IPS DF 6.9 (cell line): ENCODE measurements around the gene RAD51B.

ENCODE experiments used
- DNase-seq: peaks from one replicate; pipeline ENCODE4 v3.0.0-alpha.2; 2013; ENCODE audit warnings: low read depth, low spot score
- H3K27ac ChIP-seq: one replicate; pipeline ENCODE4 v1.5.1; 2013; ENCODE audit warnings: low read length, control low read depth
- H3K27me3 ChIP-seq: 2 replicates; pipeline ENCODE4 v1.6.1; 2013; ENCODE audit warnings: mild to moderate bottlenecking, low read length; ENCODE audit not compliant: control insufficient read depth, insufficient read depth
- H3K36me3 ChIP-seq: 2 replicates; pipeline ENCODE4 v1.6.1; 2013; ENCODE audit warnings: low read length; ENCODE audit not compliant: control insufficient read depth, insufficient read depth
- H3K4me1 ChIP-seq: 2 replicates; pipeline ENCODE4 v1.6.1; 2013; ENCODE audit warnings: low read length; ENCODE audit not compliant: control insufficient read depth, insufficient read depth
- H3K4me3 ChIP-seq: 2 replicates; pipeline ENCODE4 v1.5.1; 2013; ENCODE audit warnings: mild to moderate bottlenecking, low read length
- H3K9me3 ChIP-seq: 2 replicates; pipeline ENCODE4 v1.6.1; 2013; ENCODE audit warnings: low read length, inconsistent platforms; ENCODE audit not compliant: control insufficient read depth, insufficient read depth
- WGBS: extraction: QIAGEN DNeasy Blood & Tissue Kit; methylation state at CpG from one replicate; pipeline ENCODE4 v1.1.7; 2013; ENCODE audit warnings: mixed read lengths, missing lambda C conversion rate; ENCODE audit not compliant: insufficient read length, insufficient coverage; 5-methylcytosine and 5-hydroxymethylcytosine counted together

The RAD51B gene

GRCh38 chr14:68188174-68188573 lies 368.6 kb downstream of the RAD51B start:
- no peak for DNase-seq
- no CpG with 5 or more reads among the region's 1 CpG for WGBS
- H3K4me1 ChIP-seq, result no peaks in the 10 kb centered on the region; the same call in 1 of the 2 replicates
- no peaks in the 10 kb centered on the region for H3K36me3 ChIP-seq
- no peak overlapping the region for H3K27ac ChIP-seq
- no peak overlapping the region for H3K4me3 ChIP-seq
- no peaks in the 10 kb centered on the region for H3K9me3 ChIP-seq
- H3K27me3 ChIP-seq, result no peaks in the 10 kb centered on the region

GRCh38 chr14:68190032-68190431 lies 370.5 kb downstream of the RAD51B start:
- no peaks in the 10 kb centered on the region; the same call in 1 of the 2 replicates for H3K4me1 ChIP-seq
- no peak for DNase-seq

GRCh38 chr14:68191567-68192321 lies 372.2 kb downstream of the RAD51B start:
- no peaks in the 10 kb centered on the region; the same call in 1 of the 2 replicates for H3K4me1 ChIP-seq
- no peak for DNase-seq

More at GRCh38 chr14:68190032-68190431, 370.5 kb downstream of the RAD51B start:
- no peak overlapping the region for H3K27ac ChIP-seq
- H3K27me3 ChIP-seq, result no peaks in the 10 kb centered on the region
- no CpG with 5 or more reads among the region's 1 CpG for WGBS
- no peak overlapping the region for H3K4me3 ChIP-seq
- H3K36me3 ChIP-seq, result no peaks in the 10 kb centered on the region
- no peaks in the 10 kb centered on the region for H3K9me3 ChIP-seq

GRCh38 chr14:68192935-68193334 lies 373.4 kb downstream of the RAD51B start:
- no CpG with 5 or more reads among the region's 2 CpGs for WGBS
- Histone ChIP-seq H3K4me1 (no peaks in the 10 kb centered on the region; the same call in 1 of the 2 replicates), H3K9me3 (no peaks in the 10 kb centered on the region), H3K27ac (no peak overlapping the region), H3K27me3 (no peaks in the 10 kb centered on the region), H3K4me3 (no peak overlapping the region), H3K36me3 (no peaks in the 10 kb centered on the region)
- no peak for DNase-seq

More at GRCh38 chr14:68191567-68192321, 372.2 kb downstream of the RAD51B start:
- no peak overlapping the region for H3K27ac ChIP-seq
- no peaks in the 10 kb centered on the region for H3K9me3 ChIP-seq
- no peaks in the 10 kb centered on the region for H3K36me3 ChIP-seq
- H3K4me3 ChIP-seq, result no peak overlapping the region
- H3K27me3 ChIP-seq, result no peaks in the 10 kb centered on the region

- Histone ChIP-seq H3K4me1 (no peaks in the 10 kb centered on the region), H3K27me3 (no peaks in the 10 kb centered on the region)
Measured at GRCh38 chr14:68193970-68194681, 374.5 kb downstream of the RAD51B start.

GRCh38 chr14:68195126-68195525 lies 375.5 kb downstream of the RAD51B start:
- H3K27ac ChIP-seq, result no peak overlapping the region

More at GRCh38 chr14:68193970-68194681, 374.5 kb downstream of the RAD51B start:
- DNase-seq, result no peak
- Histone ChIP-seq H3K27ac (no peak overlapping the region), H3K36me3 (no peaks in the 10 kb centered on the region), H3K9me3 (no peaks in the 10 kb centered on the region), H3K4me3 (no peak overlapping the region)
- WGBS, result no CpG with 5 or more reads among the region's 3 CpGs

GRCh38 chr14:68198713-68199495 lies 379.3 kb downstream of the RAD51B start:
- Histone ChIP-seq H3K9me3 (no peaks in the 10 kb centered on the region), H3K4me3 (no peak overlapping the region), H3K36me3 (no peaks in the 10 kb centered on the region), H3K27me3 (no peaks in the 10 kb centered on the region), H3K4me1 (peaks cover 3% of the 10 kb centered on the region), H3K27ac (no peak overlapping the region)
- whole genome bisulfite sequencing, result no CpG with 5 or more reads among the region's 3 CpGs
- no peak for DNase-seq

More at GRCh38 chr14:68195126-68195525, 375.5 kb downstream of the RAD51B start:
- no peaks in the 10 kb centered on the region for H3K27me3 ChIP-seq
- no peak overlapping the region for H3K4me3 ChIP-seq
- no peaks in the 10 kb centered on the region for H3K36me3 ChIP-seq
- no CpG with 5 or more reads among the region's 1 CpG for WGBS
- peak; percentile 18 for DNase-seq
- H3K4me1 ChIP-seq, result peaks cover 3% of the 10 kb centered on the region
- no peaks in the 10 kb centered on the region for H3K9me3 ChIP-seq

GRCh38 chr14:68199554-68200151 lies 380.1 kb downstream of the RAD51B start:
- Histone ChIP-seq H3K4me3 (no peak overlapping the region), H3K9me3 (no peaks in the 10 kb centered on the region), H3K4me1 (peaks cover 3% of the 10 kb centered on the region), H3K36me3 (no peaks in the 10 kb centered on the region), H3K27me3 (no peaks in the 10 kb centered on the region), H3K27ac (no peak overlapping the region)
- DNase-seq, result peak; percentile 18
- WGBS, result no CpG with 5 or more reads among the region's 8 CpGs

GRCh38 chr14:68203871-68204270 lies 384.3 kb downstream of the RAD51B start:
- Histone ChIP-seq H3K4me1 (peaks cover 3% of the 10 kb centered on the region), H3K36me3 (no peaks in the 10 kb centered on the region), H3K27me3 (no peaks in the 10 kb centered on the region), H3K4me3 (no peak overlapping the region), H3K9me3 (no peaks in the 10 kb centered on the region), H3K27ac (no peak overlapping the region)
- DNase-seq, result no peak

GRCh38 chr14:68208218-68208617 lies 388.6 kb downstream of the RAD51B start:
- H3K9me3 ChIP-seq, result no peaks in the 10 kb centered on the region
- no peaks in the 10 kb centered on the region for H3K36me3 ChIP-seq
- no CpG with 5 or more reads among the region's 1 CpG for WGBS
- peaks cover 1% of the 10 kb centered on the region; the same call in 1 of the 2 replicates for H3K4me1 ChIP-seq
- H3K27me3 ChIP-seq, result no peaks in the 10 kb centered on the region
- no peak overlapping the region for H3K27ac ChIP-seq
- H3K4me3 ChIP-seq, result no peak overlapping the region
- DNase-seq, result no peak
